AG09319 (cell line): ENCODE data around the gene THBS1.
A peak's percentile ranks its signal among the peaks of the same experiment; 100 is the strongest.

Source experiments
- DNase-seq: peaks from one replicate; pipeline ENCODE4 v3.0.0-alpha.2; 2010; ENCODE audit warnings: low read depth; ENCODE audit errors: extremely low read depth
- TF ChIP-seq, protein P1 (sequence below): IDR thresholded peaks from 2 replicates; pipeline ENCODE4 v1.5.1; 2011; ENCODE audit warnings: low read depth, mild to moderate bottlenecking, inconsistent platforms, low read length, moderate library complexity

The THBS1 gene

DNA sequence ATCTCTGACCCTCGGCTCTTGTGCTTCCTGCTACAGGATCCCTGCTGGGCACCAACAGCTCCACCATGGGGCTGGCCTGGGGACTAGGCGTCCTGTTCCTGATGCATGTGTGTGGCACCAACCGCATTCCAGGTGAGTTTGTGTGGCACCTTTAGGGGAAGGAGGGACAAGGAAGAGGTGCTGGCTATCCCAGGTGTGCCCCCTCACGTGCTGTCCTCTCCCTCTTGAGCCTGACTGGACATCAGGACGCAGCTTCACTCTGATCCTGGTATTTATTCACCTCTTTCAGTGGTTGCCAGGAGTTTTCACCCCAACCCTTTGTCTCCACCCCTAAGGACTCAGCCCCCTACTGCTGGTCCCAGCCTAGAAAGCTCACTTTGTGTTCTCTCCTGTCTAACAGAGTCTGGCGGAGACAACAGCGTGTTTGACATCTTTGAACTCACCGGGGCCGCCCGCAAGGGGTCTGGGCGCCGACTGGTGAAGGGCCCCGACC lies 960 bp downstream of the THBS1 start:
- TF ChIP-seq, protein P1, sequence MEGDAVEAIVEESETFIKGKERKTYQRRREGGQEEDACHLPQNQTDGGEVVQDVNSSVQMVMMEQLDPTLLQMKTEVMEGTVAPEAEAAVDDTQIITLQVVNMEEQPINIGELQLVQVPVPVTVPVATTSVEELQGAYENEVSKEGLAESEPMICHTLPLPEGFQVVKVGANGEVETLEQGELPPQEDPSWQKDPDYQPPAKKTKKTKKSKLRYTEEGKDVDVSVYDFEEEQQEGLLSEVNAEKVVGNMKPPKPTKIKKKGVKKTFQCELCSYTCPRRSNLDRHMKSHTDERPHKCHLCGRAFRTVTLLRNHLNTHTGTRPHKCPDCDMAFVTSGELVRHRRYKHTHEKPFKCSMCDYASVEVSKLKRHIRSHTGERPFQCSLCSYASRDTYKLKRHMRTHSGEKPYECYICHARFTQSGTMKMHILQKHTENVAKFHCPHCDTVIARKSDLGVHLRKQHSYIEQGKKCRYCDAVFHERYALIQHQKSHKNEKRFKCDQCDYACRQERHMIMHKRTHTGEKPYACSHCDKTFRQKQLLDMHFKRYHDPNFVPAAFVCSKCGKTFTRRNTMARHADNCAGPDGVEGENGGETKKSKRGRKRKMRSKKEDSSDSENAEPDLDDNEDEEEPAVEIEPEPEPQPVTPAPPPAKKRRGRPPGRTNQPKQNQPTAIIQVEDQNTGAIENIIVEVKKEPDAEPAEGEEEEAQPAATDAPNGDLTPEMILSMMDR: peak; percentile 47
- DNase-seq: peak; percentile 37

DNA sequence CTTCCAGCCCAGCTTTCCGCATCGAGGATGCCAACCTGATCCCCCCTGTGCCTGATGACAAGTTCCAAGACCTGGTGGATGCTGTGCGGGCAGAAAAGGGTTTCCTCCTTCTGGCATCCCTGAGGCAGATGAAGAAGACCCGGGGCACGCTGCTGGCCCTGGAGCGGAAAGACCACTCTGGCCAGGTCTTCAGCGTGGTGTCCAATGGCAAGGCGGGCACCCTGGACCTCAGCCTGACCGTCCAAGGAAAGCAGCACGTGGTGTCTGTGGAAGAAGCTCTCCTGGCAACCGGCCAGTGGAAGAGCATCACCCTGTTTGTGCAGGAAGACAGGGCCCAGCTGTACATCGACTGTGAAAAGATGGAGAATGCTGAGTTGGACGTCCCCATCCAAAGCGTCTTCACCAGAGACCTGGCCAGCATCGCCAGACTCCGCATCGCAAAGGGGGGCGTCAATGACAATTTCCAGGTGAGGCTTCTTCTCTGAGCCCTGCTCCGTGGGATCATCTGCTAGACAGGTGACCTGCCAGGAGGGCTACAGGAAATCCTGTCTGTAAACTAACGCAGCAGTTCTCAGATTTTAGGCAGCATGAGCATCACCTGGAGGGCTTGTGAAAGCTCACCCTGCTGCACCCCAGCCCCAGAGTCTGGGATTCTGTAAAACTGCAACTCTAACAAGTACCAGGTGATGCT lies 1.6 kb downstream of the THBS1 start:
- peak; percentile 41 for DNase-seq
- TF ChIP-seq, protein P1: no peak

DNA sequence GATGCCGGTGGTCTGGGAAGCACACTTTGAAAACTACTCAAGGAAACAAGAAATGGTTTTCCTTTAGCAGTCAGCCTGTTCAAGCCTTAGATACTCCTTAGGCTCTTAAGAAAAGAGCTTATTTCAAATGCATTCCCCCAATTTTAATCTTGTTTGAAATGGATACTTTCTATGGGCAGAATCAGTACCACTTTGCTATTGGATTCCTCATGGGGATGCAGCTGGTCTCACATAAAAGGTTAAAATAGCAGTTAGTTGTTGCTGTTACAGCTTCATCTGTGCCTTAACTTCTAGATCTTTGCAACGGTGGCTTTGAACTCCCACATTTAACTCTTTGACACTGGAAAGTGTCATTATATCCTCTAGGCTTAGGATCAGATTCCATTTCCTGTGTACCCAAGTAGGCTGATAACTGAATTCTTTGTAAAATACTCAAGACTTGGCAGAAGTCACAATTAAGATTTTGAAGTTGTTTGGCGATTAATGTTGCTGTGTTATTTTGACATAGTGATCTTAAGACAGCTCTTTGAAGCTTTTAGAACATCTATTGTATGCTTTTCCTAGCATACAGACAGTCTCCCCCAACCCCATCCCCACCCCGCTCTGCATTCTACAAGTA lies 2.2 kb downstream of the THBS1 start:
- no peak for DNase-seq
- TF ChIP-seq, protein P1: no peak

DNA sequence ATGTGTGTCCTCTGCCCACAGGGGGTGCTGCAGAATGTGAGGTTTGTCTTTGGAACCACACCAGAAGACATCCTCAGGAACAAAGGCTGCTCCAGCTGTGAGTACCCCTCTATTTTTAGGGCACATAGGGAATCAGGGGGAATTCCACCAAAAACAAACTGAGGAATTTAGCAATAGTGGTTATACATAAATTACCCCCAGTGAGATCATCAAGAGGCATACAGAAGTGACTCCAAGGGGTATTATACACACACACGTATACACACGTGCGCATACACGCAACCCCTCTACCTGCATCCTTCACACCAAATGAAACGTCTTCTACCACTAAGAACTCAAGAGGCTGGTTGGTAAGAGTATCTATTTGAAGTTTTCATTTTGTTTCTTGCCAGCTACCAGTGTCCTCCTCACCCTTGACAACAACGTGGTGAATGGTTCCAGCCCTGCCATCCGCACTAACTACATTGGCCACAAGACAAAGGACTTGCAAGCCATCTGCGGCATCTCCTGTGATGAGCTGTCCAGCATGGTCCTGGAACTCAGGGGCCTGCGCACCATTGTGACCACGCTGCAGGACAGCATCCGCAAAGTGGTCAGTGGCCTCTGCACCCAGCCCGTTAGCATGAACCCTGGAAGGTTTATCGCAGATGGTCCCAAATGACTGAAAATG lies 2.9 kb downstream of the THBS1 start:
- DNase-seq: peak; percentile 63
- TF ChIP-seq, protein P1: peak; percentile 39

DNA sequence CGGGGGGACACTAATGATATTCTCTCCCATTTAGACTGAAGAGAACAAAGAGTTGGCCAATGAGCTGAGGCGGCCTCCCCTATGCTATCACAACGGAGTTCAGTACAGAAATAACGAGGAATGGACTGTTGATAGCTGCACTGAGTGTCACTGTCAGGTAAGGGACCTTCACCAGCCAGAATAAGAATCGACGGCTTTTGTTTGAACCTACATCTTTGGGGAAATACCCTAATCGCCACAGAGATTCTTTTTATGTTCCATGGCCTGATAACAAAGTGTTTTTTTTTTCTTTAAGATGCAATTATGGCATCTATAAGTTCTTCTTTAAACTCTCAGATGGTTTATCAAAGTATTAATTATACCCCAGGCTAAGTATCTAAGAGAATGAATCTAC lies 3.4 kb downstream of the THBS1 start:
- DNase-seq: no peak
- TF ChIP-seq, protein P1: no peak

DNA sequence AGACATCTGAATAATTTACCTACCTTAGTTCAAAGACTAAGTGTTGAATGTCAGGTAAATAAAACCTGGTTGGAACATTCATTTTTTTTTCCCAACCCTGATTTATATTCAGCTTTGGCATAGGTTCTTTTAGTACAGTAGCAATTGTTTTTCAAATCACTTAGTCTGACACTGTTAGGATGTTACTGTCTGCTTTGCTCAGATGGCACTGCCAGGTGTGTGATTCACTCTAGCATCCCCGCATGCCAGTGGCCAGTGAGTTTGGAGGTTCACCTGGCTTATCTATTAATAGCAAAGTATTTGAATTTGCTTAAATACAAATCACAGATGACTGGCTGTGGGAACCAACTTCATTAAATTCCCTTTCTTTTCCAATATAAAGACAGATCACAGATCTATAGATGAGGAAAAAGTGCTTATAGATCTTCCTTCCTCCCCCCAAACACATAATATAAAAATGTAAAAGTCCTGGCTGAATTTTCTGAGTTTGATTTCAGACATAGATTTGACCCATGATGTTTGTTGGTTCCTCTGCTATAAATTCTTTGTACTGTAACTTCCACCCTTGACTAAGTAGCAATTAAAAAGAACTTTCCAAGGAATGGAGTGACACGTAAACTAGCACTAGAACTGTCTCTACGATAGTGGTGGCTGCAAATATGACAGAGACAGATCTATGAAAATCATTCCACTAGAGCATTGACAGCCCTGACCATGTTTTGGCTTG lies 3.9 kb downstream of the THBS1 start:
- TF ChIP-seq, protein P1: no peak
- peak; percentile 19 for DNase-seq
